IPS DF 4.7 (cell line): Measurements from ENCODE around the gene KRTAP10-11.
"Not testable (repeated sequence)": the region's sequence is repeated elsewhere in the genome, so short reads cannot be mapped to it uniquely, and the experiment has no call there.

ENCODE experiments used
- DNase-seq: peaks from one replicate; pipeline ENCODE4 v3.0.0-alpha.2; 2013; ENCODE audit warnings: low spot score; ENCODE audit errors: extremely low read depth

The KRTAP10-11 gene, protein sequence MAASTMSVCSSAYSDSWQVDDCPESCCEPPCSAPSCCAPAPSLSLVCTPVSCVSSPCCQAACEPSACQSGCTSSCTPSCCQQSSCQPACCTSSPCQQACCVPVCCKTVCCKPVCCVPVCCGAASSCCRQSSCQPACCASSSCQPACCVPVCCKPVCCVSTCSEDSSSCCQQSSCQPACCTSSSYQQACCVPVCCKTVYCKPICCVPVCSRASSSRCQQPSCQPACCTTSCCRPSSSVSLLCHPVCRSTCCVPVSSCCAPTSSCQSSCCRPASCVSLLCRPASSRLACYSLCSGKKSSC

DNA sequence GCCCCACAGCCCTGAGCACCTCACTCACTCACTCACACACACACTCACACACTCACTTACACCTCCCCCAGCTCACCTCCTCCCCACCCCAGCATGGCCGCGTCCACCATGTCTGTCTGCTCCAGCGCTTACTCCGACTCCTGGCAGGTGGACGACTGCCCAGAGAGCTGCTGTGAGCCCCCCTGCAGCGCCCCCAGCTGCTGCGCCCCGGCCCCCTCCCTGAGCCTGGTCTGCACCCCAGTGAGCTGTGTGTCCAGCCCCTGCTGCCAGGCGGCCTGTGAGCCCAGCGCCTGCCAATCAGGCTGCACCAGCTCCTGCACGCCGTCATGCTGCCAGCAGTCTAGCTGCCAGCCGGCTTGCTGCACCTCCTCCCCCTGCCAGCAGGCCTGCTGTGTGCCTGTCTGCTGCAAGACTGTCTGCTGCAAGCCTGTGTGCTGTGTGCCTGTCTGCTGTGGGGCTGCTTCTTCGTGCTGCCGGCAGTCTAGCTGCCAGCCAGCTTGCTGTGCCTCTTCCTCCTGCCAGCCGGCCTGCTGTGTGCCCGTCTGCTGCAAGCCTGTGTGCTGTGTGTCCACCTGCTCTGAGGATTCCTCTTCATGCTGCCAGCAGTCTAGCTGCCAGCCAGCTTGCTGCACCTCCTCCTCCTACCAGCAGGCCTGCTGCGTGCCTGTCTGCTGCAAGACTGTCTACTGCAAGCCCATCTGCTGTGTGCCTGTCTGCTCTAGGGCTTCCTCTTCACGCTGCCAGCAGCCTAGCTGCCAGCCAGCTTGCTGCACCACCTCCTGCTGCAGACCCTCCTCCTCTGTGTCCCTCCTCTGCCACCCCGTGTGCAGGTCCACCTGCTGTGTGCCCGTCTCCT, at the start of gene KRTAP10-11:
KRTAP10-11 (plus strand) TSS at position 49 of the 856 bp plus-strand sequence; CDS start at position 94, 45 bp downstream.
- not testable (repeated sequence) for DNase-seq

GRCh38 chr21:44598061-44598460, 48.2 kb upstream of the KRTAP10-11 start:
- no peak for DNase-seq

- no peak for DNase-seq
These were observed 46.8 kb upstream of the KRTAP10-11 start for GRCh38 chr21:44599264-44600029.

- DNase-seq = not testable (repeated sequence)
These were observed 45.9 kb upstream of the KRTAP10-11 start, which contains the start of gene KRTAP10-7 for GRCh38 chr21:44600118-44600978. TSS of gene KRTAP10-7 (plus strand) at chr21:44600597. CDS start at chr21:44600622, 25 bp downstream.

DNA sequence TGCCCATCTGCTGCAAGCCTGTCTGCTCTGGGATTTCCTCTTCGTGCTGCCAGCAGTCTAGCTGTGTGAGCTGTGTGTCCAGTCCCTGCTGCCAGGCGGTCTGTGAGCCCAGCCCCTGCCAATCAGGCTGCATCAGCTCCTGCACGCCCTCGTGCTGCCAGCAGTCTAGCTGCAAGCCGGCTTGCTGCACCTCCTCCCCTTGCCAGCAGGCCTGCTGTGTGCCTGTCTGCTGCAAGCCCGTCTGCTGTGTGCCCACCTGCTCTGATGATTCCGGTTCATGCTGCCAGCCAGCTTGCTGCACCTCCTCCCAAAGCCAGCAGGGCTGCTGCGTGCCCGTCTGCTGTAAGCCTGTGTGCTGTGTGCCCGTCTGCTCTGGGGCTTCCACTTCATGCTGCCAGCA, 45.1 kb upstream of the KRTAP10-11 start:
- DNase-seq = not testable (repeated sequence)

DNA sequence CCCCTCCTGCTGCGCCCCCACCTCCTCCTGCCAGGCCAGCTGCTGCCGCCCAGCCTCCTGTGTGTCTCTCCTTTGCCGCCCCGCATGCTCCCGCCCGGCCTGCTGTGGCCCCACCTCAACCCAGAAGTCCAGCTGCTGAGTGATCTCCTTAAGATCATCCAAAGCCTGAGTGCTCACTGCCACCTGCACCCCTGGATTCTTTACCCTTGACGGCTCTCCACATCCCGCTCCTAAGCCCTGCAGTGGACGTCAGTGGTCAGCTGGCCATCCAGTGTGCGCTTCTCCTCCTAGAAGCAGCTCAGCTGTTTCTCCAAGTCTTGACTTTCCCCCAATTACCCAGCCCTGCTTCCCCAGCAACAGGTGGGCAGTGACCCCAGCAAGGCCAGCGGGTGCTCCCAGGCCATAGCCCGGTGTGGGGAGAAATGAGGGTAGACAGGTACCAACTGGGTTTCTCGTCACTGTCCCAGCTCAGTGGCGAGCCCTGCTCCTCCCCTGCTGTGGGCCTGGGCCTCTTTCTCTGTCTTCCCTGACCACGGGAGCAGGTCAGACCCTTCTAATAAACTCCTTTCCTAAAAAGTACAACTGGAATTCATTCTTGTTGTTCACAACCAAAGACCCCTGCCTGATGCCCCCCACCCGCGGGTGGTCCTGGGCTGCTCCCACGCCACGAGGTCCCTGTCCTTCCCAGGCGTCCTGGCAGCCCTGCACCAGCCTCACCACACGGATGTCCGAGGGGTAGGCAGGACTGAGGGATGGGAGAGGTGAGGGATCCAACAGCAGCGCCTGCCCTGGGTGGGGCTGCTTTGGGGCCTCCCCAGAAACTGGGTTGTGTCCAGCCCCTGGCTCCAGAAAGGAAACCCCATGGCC, 44.4 kb upstream of the KRTAP10-11 start:
- DNase-seq = no peak

DNA sequence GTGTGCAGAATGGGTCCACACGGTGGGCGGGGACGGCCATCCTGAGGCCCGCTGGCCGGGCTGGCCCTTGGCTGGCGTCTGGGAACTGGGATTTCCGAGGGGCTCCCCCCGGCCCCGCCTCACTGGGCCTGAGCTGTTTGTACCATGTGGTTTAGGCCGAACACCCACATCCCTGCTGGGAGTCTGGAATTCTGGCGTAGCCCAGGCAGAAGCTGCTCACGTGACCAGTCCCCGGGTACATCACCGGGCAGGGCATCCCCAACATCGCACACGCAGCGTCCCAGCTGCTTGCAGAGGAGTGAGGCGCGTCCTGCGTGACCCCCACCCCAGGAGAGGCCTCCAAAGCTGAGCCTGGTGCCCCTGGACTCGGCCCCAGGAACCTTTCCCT, 43.8 kb upstream of the KRTAP10-11 start:
- no peak for DNase-seq

- DNase-seq = no peak
These were observed 42.9 kb upstream of the KRTAP10-11 start for GRCh38 chr21:44603109-44603875.

GRCh38 chr21:44603911-44604310, 42.3 kb upstream of the KRTAP10-11 start:
- no peak for DNase-seq

DNA sequence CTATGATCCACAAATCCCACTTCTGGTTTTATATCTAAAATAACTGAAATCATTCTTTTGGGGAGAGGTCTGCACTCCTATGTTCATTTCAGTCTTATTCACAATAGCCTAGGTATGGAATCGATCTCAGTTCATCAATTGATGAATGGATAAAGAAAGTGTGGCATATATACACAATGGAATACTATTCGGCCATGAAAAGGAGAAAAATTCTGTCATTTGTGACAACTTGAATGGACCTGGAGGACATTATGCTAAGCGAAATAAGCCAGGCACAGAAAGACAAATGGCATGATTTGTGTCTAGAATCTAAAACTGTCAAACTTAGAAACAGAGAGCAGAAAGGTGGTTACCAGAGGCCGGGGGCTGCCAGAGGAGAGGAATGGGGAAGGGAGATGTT, 39.7 kb upstream of the KRTAP10-11 start:
- DNase-seq = no peak

DNA sequence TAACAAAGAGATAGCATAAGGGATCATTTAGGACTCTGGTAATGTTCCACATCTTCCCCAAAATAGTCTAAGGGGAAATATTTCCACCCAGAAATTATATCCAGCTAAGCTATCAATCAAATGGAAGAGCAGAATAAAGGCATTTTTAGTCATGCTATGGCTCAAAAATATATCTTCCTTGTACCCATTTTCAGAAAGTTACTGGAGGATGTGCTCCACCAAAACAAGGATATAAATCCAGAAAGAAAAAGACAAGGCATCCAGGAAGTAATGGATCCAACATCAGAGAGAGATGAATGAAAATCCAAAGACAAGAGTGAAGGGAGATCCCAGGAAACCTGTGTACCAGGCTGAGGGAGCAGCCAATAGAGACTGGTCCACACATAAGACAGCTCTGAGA, 37.0 kb upstream of the KRTAP10-11 start:
- no peak for DNase-seq

GRCh38 chr21:44610157-44610843, 35.9 kb upstream of the KRTAP10-11 start:
- not testable (repeated sequence) for DNase-seq

DNA sequence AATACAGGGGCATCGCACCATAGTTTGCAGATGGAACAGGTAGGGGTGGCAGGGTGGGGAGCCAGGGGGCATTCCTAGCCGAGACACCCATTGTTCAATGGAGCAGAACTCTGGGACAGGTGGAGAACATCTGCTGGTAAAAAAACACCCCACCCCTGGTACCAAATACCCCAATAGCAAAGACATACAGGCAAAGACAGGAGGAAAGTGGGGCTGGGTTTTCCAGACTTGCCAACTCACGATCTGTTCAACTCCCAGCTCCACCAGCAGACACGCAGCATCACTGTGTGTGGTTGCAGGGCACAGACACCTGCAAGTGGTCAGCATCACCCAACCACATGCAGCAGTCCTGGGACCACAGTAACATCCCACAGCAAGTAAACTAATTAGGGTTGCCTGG, 34.7 kb upstream of the KRTAP10-11 start:
- DNase-seq = no peak

GRCh38 chr21:44612029-44612486, 34.2 kb upstream of the KRTAP10-11 start, which contains the start of gene KRTAP10-8:
TSS of gene KRTAP10-8 (plus strand) at chr21:44612079. CDS start at chr21:44612101, 22 bp downstream.
- no peak for DNase-seq

GRCh38 chr21:44612669-44613229, 33.5 kb upstream of the KRTAP10-11 start:
- no peak for DNase-seq

- DNase-seq = no peak
These were observed 32.6 kb upstream of the KRTAP10-11 start for GRCh38 chr21:44613386-44614155.

GRCh38 chr21:44614161-44614631, 32.0 kb upstream of the KRTAP10-11 start:
- DNase-seq = no peak
